ENCODE data around the gene DBH. TPM values are rescaled to one million over a fixed set of nuclear protein-coding genes. Genes with fewer than 3 reads are reported as not detected.
A peak's percentile ranks its signal among the peaks of the same experiment; 100 is the strongest.

DBH gene
- total and polyA plus RNA-seq, 2 of the 13 experiments (the other 11 are each of a cell fraction or from before 2014, with no cell fraction given), result not detected

- TF ChIP-seq ZNF350 (CRISPR knock-in tag; IDR thresholded peaks at IDR 0.05; ENCODE audit: borderline replicate concordance, low read depth) (no peak), SALL1 (CRISPR knock-in tag; IDR thresholded peaks at IDR 0.05) (no peak), MATR3 (CRISPR knock-in tag; IDR thresholded peaks at IDR 0.05) (no peak), ZFX (CRISPR knock-in tag; IDR thresholded peaks at IDR 0.05; ENCODE audit: low read depth) (0 out of 2 replicates have a peak, but pooled peaks have one; percentile 13), KDM2A (CRISPR knock-in tag; IDR thresholded peaks at IDR 0.05; ENCODE audit: borderline replicate concordance, low read depth) (no peak), ZBTB33 (CRISPR knock-in tag; IDR thresholded peaks at IDR 0.05) (0 out of 2 replicates have a peak, but pooled peaks have one; percentile 25), ZNF598 (CRISPR knock-in tag; IDR thresholded peaks at IDR 0.05; ENCODE audit: borderline replicate concordance) (no peak), NR2C2 (CRISPR knock-in tag; IDR thresholded peaks at IDR 0.05; ENCODE audit: borderline replicate concordance) (no peak), EED (CRISPR knock-in tag; IDR thresholded peaks at IDR 0.05) (no peak), ETV6 (CRISPR knock-in tag; conservative IDR thresholded peaks at IDR 0.05) (no peak), ZNF512 (CRISPR knock-in tag; IDR thresholded peaks at IDR 0.05) (no peak)
- TF ChIP-seq, protein P1, sequence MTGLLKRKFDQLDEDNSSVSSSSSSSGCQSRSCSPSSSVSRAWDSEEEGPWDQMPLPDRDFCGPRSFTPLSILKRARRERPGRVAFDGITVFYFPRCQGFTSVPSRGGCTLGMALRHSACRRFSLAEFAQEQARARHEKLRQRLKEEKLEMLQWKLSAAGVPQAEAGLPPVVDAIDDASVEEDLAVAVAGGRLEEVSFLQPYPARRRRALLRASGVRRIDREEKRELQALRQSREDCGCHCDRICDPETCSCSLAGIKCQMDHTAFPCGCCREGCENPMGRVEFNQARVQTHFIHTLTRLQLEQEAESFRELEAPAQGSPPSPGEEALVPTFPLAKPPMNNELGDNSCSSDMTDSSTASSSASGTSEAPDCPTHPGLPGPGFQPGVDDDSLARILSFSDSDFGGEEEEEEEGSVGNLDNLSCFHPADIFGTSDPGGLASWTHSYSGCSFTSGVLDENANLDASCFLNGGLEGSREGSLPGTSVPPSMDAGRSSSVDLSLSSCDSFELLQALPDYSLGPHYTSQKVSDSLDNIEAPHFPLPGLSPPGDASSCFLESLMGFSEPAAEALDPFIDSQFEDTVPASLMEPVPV (CRISPR knock-in tag; IDR thresholded peaks at IDR 0.05), result no peak
- TF ChIP-seq, protein P2, sequence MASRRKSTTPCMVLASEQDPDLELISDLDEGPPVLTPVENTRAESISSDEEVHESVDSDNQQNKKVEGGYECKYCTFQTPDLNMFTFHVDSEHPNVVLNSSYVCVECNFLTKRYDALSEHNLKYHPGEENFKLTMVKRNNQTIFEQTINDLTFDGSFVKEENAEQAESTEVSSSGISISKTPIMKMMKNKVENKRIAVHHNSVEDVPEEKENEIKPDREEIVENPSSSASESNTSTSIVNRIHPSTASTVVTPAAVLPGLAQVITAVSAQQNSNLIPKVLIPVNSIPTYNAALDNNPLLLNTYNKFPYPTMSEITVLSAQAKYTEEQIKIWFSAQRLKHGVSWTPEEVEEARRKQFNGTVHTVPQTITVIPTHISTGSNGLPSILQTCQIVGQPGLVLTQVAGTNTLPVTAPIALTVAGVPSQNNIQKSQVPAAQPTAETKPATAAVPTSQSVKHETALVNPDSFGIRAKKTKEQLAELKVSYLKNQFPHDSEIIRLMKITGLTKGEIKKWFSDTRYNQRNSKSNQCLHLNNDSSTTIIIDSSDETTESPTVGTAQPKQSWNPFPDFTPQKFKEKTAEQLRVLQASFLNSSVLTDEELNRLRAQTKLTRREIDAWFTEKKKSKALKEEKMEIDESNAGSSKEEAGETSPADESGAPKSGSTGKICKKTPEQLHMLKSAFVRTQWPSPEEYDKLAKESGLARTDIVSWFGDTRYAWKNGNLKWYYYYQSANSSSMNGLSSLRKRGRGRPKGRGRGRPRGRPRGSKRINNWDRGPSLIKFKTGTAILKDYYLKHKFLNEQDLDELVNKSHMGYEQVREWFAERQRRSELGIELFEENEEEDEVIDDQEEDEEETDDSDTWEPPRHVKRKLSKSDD (CRISPR knock-in tag; IDR thresholded peaks at IDR 0.05; ENCODE audit: low read depth), result no peak
Observed at GRCh38 chr9:133659516-133659915, 23.4 kb downstream of the DBH start (continued).

Data from HepG2 (cell line).